SK-N-SH (cell line): ENCODE data around the gene NSMCE3. TPM values are rescaled to one million over a fixed set of nuclear protein-coding genes. Genes with fewer than 3 reads are reported as not detected.

ENCODE experiments used
- CTCF ChIA-PET: fragments of 300-600, 350-600 bp; formaldehyde crosslinking; extraction: SDS; loops from one replicate; lab custom pipeline; 2021; lab: Yijun Ruan, JAX
- POLR2A ChIA-PET: fragments of 350-600 bp; sonication (Branson Sonifier 250); formaldehyde crosslinking; extraction: SDS; loops from one replicate; lab custom pipeline; 2020; ENCODE audit warnings: antibody characterized with exemption, inconsistent platforms; lab: Yijun Ruan, JAX
- DNase-seq: peaks from one replicate; pipeline ENCODE4 v3.0.0; 2012
- H2AFZ ChIP-seq: fragments of 200-600 bp; sonication (generic); 2 replicates; pipeline ENCODE4 v1.8.1; 2016; ENCODE audit warnings: antibody characterized with exemption, mild to moderate bottlenecking, low read depth
- H3F3A ChIP-seq: fragments of 200-600 bp; sonication (generic); replicated peaks from 2 replicates; pipeline ENCODE3; 2016; ENCODE audit warnings: antibody characterized with exemption, mild to moderate bottlenecking; ENCODE audit not compliant: insufficient read depth
- H3K27ac ChIP-seq, 2 experiments: fragments of 200-500 bp in 1 of 2; fragments of 200-600 bp in 1 of 2; sonication (Bioruptor generic) in 1 of 2; sonication (generic), shearing (Covaris generic) in 1 of 2; 2 replicates each; pipeline versions ENCODE4 v1.5.1 to v1.6.1; 2014 to 2016; ENCODE audit warnings: low read depth in 2 of 2, inconsistent platforms in 1 of 2, low read length in 1 of 2, mild to moderate bottlenecking in 1 of 2, mixed read lengths in 1 of 2
- H3K27me3 ChIP-seq: fragments of 200-600 bp; sonication (generic), shearing (Covaris generic); 2 replicates; pipeline ENCODE4 v1.6.1; 2016; ENCODE audit warnings: mixed run types; ENCODE audit not compliant: insufficient read depth
- H3K36me3 ChIP-seq, 2 experiments: fragments of 200-500 bp in 1 of 2; fragments of 200-600 bp in 1 of 2; sonication (Bioruptor generic) in 1 of 2; sonication (generic) in 1 of 2; replicated peaks in 1 of 2; 2 replicates each; pipeline versions ENCODE3 to v1.5.1; 2014 to 2016; ENCODE audit warnings: low read length in 1 of 2, mild to moderate bottlenecking in 1 of 2; ENCODE audit not compliant: insufficient read depth in 2 of 2, control insufficient read depth in 1 of 2
- H3K4me1 ChIP-seq, 2 experiments: fragments of 200-500 bp in 1 of 2; fragments of 200-600 bp in 1 of 2; sonication (Bioruptor generic) in 1 of 2; sonication (generic), shearing (Covaris generic) in 1 of 2; 2 replicates each; pipeline versions ENCODE4 v1.5.1 to v1.6.1; 2014 to 2016; ENCODE audit warnings: low read depth in 1 of 2, low read length in 1 of 2, mixed run types in 1 of 2; ENCODE audit not compliant: insufficient read depth in 2 of 2, control insufficient read depth in 1 of 2
- H3K4me2 ChIP-seq: fragments of 200-600 bp; sonication (generic), shearing (Covaris generic); 2 replicates; pipeline ENCODE4 v1.6.1; 2017; ENCODE audit warnings: mixed run types
- H3K4me3 ChIP-seq, 2 experiments: fragments of 200-500 bp in 1 of 2; fragments of 200-600 bp in 1 of 2; sonication (Bioruptor generic) in 1 of 2; sonication (generic), shearing (Covaris generic) in 1 of 2; 2 replicates each; pipeline versions ENCODE4 v1.5.1 to v1.8.1; 2014 to 2016; ENCODE audit warnings: low read depth in 2 of 2, inconsistent platforms in 1 of 2, low read length in 1 of 2, mild to moderate bottlenecking in 1 of 2, mixed read lengths in 1 of 2, moderate library complexity in 1 of 2
- H3K79me2 ChIP-seq: fragments of 200-600 bp; sonication (generic); 2 replicates; pipeline ENCODE4 v1.8.1; 2017; ENCODE audit warnings: mild to moderate bottlenecking; ENCODE audit not compliant: insufficient read depth
- H3K9ac ChIP-seq: fragments of 200-600 bp; sonication (generic); 2 replicates; pipeline ENCODE4 v1.6.1; 2017; ENCODE audit warnings: mixed run types
- H3K9me2 ChIP-seq: fragments of 200-600 bp; sonication (generic); 2 replicates; pipeline ENCODE4 v1.6.1; 2017; ENCODE audit warnings: mixed run types
- H3K9me3 ChIP-seq: fragments of 200-600 bp; sonication (generic); 2 replicates; pipeline ENCODE4 v1.6.1; 2017; ENCODE audit warnings: mixed run types, mild to moderate bottlenecking, moderate library complexity
- H4K20me1 ChIP-seq: fragments of 200-600 bp; sonication (generic); 2 replicates; pipeline ENCODE4 v1.6.1; 2017; ENCODE audit warnings: mild to moderate bottlenecking, mixed run types; ENCODE audit not compliant: insufficient read depth
- CHD2 ChIP-seq: fragments of 150-350 bp; IDR thresholded peaks from 2 replicates; pipeline ENCODE4 v1.6.1; 2018; ENCODE audit warnings: low read length; ENCODE audit not compliant: partially characterized antibody
- ELF1 ChIP-seq: IDR thresholded peaks from 2 replicates; pipeline ENCODE4 v1.4.0; 2012
- FOSL2 ChIP-seq: IDR thresholded peaks from 2 replicates; pipeline ENCODE4 v1.4.0; 2012; ENCODE audit warnings: low read depth, mild to moderate bottlenecking, moderate library complexity, borderline replicate concordance
- FOXM1 ChIP-seq: IDR thresholded peaks from 2 replicates; pipeline ENCODE4 v1.4.0; 2012; ENCODE audit warnings: low read depth, mild to moderate bottlenecking
- GABPA ChIP-seq: IDR thresholded peaks from 2 replicates; pipeline ENCODE4 v1.4.0; 2012; ENCODE audit warnings: low read depth, mild to moderate bottlenecking
- JUND ChIP-seq: IDR thresholded peaks from 2 replicates; pipeline ENCODE4 v1.4.0; 2012
- MEF2A ChIP-seq: IDR thresholded peaks from 2 replicates; pipeline ENCODE4 v1.4.0; 2012; ENCODE audit warnings: low read depth, borderline replicate concordance
- NFIC ChIP-seq: IDR thresholded peaks from 2 replicates; pipeline ENCODE4 v1.4.0; 2012; ENCODE audit warnings: borderline replicate concordance
- NRF1 ChIP-seq: IDR thresholded peaks from 2 replicates; pipeline ENCODE4 v1.6.1; 2012; ENCODE audit warnings: low read depth, mild to moderate bottlenecking, low read length
- POLR2AphosphoS5 ChIP-seq: IDR thresholded peaks from 2 replicates; pipeline ENCODE4 v1.6.1; 2012; ENCODE audit warnings: low read depth, low read length
- RAD21 ChIP-seq: IDR thresholded peaks from 2 replicates; pipeline ENCODE4 v1.6.1; 2012; ENCODE audit warnings: mild to moderate bottlenecking, low read length
- RFX5 ChIP-seq: IDR thresholded peaks from 2 replicates; pipeline ENCODE4 v1.6.1; 2012; ENCODE audit warnings: mild to moderate bottlenecking, improper control_type of control experiment, low read length
- TEAD4 ChIP-seq: IDR thresholded peaks from 2 replicates; pipeline ENCODE4 v1.4.0; 2012; ENCODE audit warnings: mild to moderate bottlenecking, borderline replicate concordance; ENCODE audit not compliant: insufficient read depth
- YY1 ChIP-seq: IDR thresholded peaks from 2 replicates; pipeline ENCODE4 v1.4.0; 2012; ENCODE audit warnings: low read depth, mild to moderate bottlenecking
- WGBS: methylation state at CpG from one replicate; pipeline ENCODE4 v1.1.6; 2017; ENCODE audit warnings: low lambda C conversion rate; 5-methylcytosine and 5-hydroxymethylcytosine counted together
- polyA plus RNA-seq, 3 experiments: library from polyadenylated mRNA; depleted of rRNA; stranded (reverse); fragments of >200 nt; gene quantifications; 2 replicates each; pipeline ENCODE4 v1.2.3, GENCODE V29; 2012
- TF ChIP-seq, protein P1 (sequence below): IDR thresholded peaks from 2 replicates; pipeline ENCODE4 v1.6.1; 2012; ENCODE audit warnings: mild to moderate bottlenecking, low read depth, low read length, moderate library complexity
- TF ChIP-seq, protein P2 (sequence below): IDR thresholded peaks from 2 replicates; pipeline ENCODE4 v1.4.0; 2012; ENCODE audit warnings: low read depth, borderline replicate concordance

Gene NSMCE3
- polyA plus RNA-seq, 1 of the 3 experiments (the other 2 are of a cell fraction) = 5.5 TPM

- WGBS = 73% methylated on average over 8 of the region's 11 CpGs
- Histone ChIP-seq H3K79me2 (no peaks in the 10 kb centered on the region), H4K20me1 (no peaks in the 10 kb centered on the region), H3K27me3 (no peaks in the 10 kb centered on the region; the same call in 1 of the 2 replicates), H3K4me2 (no peak overlapping the region), H3F3A (no peaks in the 10 kb centered on the region), H3K4me3 (no peak overlapping the region), H3K9ac (no peak overlapping the region), H3K27ac (no peak overlapping the region), H3K4me1 (peaks cover 0 to 13% of the 10 kb centered on the region in 2 experiments; a peak in 2 of 4 replicates), H2AFZ (no peak overlapping the region), H3K36me3 (no peaks in the 10 kb centered on the region), H3K9me2 (no peaks in the 10 kb centered on the region), H3K9me3 (no peaks in the 10 kb centered on the region)
- no peak for DNase-seq
- ChIA-PET CTCF (no interaction called here), POLR2A (no interaction called here)
- TF ChIP-seq JUND (no peak), GABPA (no peak), FOXM1 (no peak), NFIC (no peak), CHD2 (no peak), NRF1 (no peak), TEAD4 (no peak), YY1 (no peak)
- TF ChIP-seq, protein P1, sequence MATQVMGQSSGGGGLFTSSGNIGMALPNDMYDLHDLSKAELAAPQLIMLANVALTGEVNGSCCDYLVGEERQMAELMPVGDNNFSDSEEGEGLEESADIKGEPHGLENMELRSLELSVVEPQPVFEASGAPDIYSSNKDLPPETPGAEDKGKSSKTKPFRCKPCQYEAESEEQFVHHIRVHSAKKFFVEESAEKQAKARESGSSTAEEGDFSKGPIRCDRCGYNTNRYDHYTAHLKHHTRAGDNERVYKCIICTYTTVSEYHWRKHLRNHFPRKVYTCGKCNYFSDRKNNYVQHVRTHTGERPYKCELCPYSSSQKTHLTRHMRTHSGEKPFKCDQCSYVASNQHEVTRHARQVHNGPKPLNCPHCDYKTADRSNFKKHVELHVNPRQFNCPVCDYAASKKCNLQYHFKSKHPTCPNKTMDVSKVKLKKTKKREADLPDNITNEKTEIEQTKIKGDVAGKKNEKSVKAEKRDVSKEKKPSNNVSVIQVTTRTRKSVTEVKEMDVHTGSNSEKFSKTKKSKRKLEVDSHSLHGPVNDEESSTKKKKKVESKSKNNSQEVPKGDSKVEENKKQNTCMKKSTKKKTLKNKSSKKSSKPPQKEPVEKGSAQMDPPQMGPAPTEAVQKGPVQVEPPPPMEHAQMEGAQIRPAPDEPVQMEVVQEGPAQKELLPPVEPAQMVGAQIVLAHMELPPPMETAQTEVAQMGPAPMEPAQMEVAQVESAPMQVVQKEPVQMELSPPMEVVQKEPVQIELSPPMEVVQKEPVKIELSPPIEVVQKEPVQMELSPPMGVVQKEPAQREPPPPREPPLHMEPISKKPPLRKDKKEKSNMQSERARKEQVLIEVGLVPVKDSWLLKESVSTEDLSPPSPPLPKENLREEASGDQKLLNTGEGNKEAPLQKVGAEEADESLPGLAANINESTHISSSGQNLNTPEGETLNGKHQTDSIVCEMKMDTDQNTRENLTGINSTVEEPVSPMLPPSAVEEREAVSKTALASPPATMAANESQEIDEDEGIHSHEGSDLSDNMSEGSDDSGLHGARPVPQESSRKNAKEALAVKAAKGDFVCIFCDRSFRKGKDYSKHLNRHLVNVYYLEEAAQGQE = no peak
- TF ChIP-seq, protein P2, sequence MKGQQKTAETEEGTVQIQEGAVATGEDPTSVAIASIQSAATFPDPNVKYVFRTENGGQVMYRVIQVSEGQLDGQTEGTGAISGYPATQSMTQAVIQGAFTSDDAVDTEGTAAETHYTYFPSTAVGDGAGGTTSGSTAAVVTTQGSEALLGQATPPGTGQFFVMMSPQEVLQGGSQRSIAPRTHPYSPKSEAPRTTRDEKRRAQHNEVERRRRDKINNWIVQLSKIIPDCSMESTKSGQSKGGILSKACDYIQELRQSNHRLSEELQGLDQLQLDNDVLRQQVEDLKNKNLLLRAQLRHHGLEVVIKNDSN = no peak
Measured at GRCh38 chr15:29223640-29224039, 46.0 kb downstream of the NSMCE3 start.

GRCh38 chr15:29222129-29222853 lies 47.3 kb downstream of the NSMCE3 start:
- Histone ChIP-seq H3F3A (no peaks in the 10 kb centered on the region), H3K4me3 (no peak overlapping the region), H3K27ac (no peak overlapping the region), H3K4me1 (peaks cover 0 to 10% of the 10 kb centered on the region in 2 experiments; a peak in 2 of 4 replicates), H3K9me3 (no peaks in the 10 kb centered on the region), H2AFZ (no peak overlapping the region), H3K36me3 (no peaks in the 10 kb centered on the region), H3K4me2 (no peak overlapping the region), H4K20me1 (no peaks in the 10 kb centered on the region), H3K27me3 (no peaks in the 10 kb centered on the region; the same call in 1 of the 2 replicates)
- no peak for TF ChIP-seq POLR2AphosphoS5
- TF ChIP-seq RFX5 = no peak
- TF ChIP-seq ELF1 = no peak
- no peak for TF ChIP-seq NFIC
- TF ChIP-seq MEF2A = no peak
- TF ChIP-seq FOSL2 = no peak
- no peak for TF ChIP-seq RAD21
- TF ChIP-seq, all 33 proteins: peak for 0
- WGBS = 38% methylated on average over 9 of the region's 9 CpGs
- H3K9ac ChIP-seq = no peak overlapping the region
- CTCF ChIA-PET = interaction anchor here (1.5 kb wide), 1 partner anchor 14 kb away, joined by 4 read pairs; no protein-coding TSS in a partner anchor
- H3K79me2 ChIP-seq = no peaks in the 10 kb centered on the region
- H3K9me2 ChIP-seq = no peaks in the 10 kb centered on the region
- DNase-seq = no peak
- POLR2A ChIA-PET = no interaction called here
